GM19351 (cell line): ENCODE data around the gene PGM2.
A peak's percentile ranks its signal among the peaks of the same experiment; 100 is the strongest.

Source experiments
- ATAC-seq: cut with Tn5 transposase; IDR thresholded peaks from one replicate; pipeline ENCODE4 v1.9.1; 2021; ENCODE audit warnings: mild to moderate bottlenecking, moderate library complexity; ENCODE audit not compliant: unreplicated experiment

The PGM2 gene

GRCh38 chr4:37858872-37859271 lies 32.4 kb downstream of the PGM2 start:
- ATAC-seq: no peak

GRCh38 chr4:37860266-37860665 lies 33.8 kb downstream of the PGM2 start:
- ATAC-seq: no peak

GRCh38 chr4:37862961-37863360 lies 36.5 kb downstream of the PGM2 start:
- no peak for ATAC-seq

GRCh38 chr4:37864786-37865185 lies 38.3 kb downstream of the PGM2 start:
- no peak for ATAC-seq

- ATAC-seq: no peak
These were observed 39.0 kb downstream of the PGM2 start for GRCh38 chr4:37865450-37865849.

GRCh38 chr4:37867102-37867501 lies 40.6 kb downstream of the PGM2 start:
- no peak for ATAC-seq

- no peak for ATAC-seq
These were observed 41.8 kb downstream of the PGM2 start for GRCh38 chr4:37868238-37868637.

GRCh38 chr4:37872310-37872988 lies 46.0 kb downstream of the PGM2 start:
- peak; percentile 63 for ATAC-seq

- no peak for ATAC-seq
These were observed 46.9 kb downstream of the PGM2 start for GRCh38 chr4:37873386-37873785.

- ATAC-seq: no peak
These were observed 49.7 kb downstream of the PGM2 start for GRCh38 chr4:37876156-37876555.

- no peak for ATAC-seq
These were observed 52.9 kb downstream of the PGM2 start for GRCh38 chr4:37879365-37879764.

GRCh38 chr4:37881811-37882210 lies 55.3 kb downstream of the PGM2 start:
- no peak for ATAC-seq

GRCh38 chr4:37882665-37883296 lies 56.3 kb downstream of the PGM2 start:
- ATAC-seq: no peak

GRCh38 chr4:37884855-37885487 lies 58.5 kb downstream of the PGM2 start:
- no peak for ATAC-seq

GRCh38 chr4:37885496-37885895 lies 59.0 kb downstream of the PGM2 start:
- no peak for ATAC-seq

GRCh38 chr4:37889849-37890800 lies 63.6 kb downstream of the PGM2 start:
- peak; percentile 0 for ATAC-seq

GRCh38 chr4:37890801-37891259 lies 64.3 kb downstream of the PGM2 start, which contains the start of gene TBC1D1:
Gene TBC1D1 (plus strand): TSS chr4:37891084. CDS start chr4:37902096, 11,012 bp downstream.
- ATAC-seq: peak; percentile 32

GRCh38 chr4:37891260-37892159 lies 65.0 kb downstream of the PGM2 start:
- ATAC-seq: peak; percentile 50

GRCh38 chr4:37892641-37893040 lies 66.2 kb downstream of the PGM2 start:
- peak; percentile 53 for ATAC-seq

GRCh38 chr4:37893164-37893563 lies 66.7 kb downstream of the PGM2 start:
- no peak for ATAC-seq
